SK-N-SH treated with all-trans-retinoic acid at 6 μM for 48 hours (cell line): Measurements from ENCODE around the gene CEP44.

Experiments
- CSDC2 ChIP-seq: fragments of 250-450 bp; sonication (Bioruptor Pico); IDR thresholded peaks from 2 replicates; pipeline ENCODE4 v1.5.0; 2020; ENCODE audit warnings: mild to moderate bottlenecking, moderate library complexity
- ZNF565 ChIP-seq: fragments of 450-650 bp; formaldehyde crosslinking; conservative IDR thresholded peaks from 2 replicates; pipeline ENCODE4 v1.5.0; 2020; ENCODE audit warnings: low read depth, mild to moderate bottlenecking, moderate library complexity
- TF ChIP-seq, protein P1 (sequence below): fragments of 250-450 bp; sonication (Bioruptor Pico); IDR thresholded peaks from 2 replicates; pipeline ENCODE4 v1.5.1; 2020; ENCODE audit warnings: low read depth, mild to moderate bottlenecking, moderate library complexity

DNA sequence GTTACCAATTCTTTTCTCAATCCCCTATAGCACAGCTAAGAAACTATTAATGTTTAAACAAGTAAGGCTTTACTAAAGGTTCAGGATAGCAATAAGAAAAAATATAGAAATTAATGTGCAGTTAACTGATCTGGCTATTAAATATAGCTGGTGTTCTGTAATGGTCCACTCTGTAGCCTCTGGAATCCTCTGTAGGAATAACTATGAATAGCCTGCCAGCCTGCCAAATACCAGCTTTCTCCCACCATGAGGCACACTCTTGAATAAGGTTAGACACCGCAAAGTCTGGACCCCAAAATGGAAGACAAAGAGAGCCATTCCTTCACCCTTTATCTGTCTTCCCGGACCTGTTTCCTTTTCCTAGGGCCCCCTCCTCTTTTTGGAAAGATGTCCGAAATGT, 30.6 kb downstream of the CEP44 start:
- TF ChIP-seq, protein P1, sequence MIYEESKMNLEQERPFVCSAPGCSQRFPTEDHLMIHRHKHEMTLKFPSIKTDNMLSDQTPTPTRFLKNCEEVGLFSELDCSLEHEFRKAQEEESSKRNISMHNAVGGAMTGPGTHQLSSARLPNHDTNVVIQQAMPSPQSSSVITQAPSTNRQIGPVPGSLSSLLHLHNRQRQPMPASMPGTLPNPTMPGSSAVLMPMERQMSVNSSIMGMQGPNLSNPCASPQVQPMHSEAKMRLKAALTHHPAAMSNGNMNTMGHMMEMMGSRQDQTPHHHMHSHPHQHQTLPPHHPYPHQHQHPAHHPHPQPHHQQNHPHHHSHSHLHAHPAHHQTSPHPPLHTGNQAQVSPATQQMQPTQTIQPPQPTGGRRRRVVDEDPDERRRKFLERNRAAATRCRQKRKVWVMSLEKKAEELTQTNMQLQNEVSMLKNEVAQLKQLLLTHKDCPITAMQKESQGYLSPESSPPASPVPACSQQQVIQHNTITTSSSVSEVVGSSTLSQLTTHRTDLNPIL = no peak
- no peak for TF ChIP-seq ZNF565 (CRISPR knock-in tag)
- no peak for TF ChIP-seq CSDC2 (CRISPR knock-in tag)
